Muscle of arm (tissue), 12 donors: ENCODE measurements around the gene VIM. TPM values are rescaled to one million over a fixed set of nuclear protein-coding genes. Genes with fewer than 3 reads are reported as not detected.

Experiments used
- DNase-seq: peaks from one replicate; pipeline ENCODE4 v3.0.0-alpha.2; 2013
- polyA plus RNA-seq, 12 donors: library from polyadenylated mRNA; unstranded; fragments of 120-200 nt; gene quantifications; one replicate each; pipeline ENCODE4 v1.2.1, GENCODE V29; 2013; ENCODE audit not compliant: insufficient read length in 12 of 12

Gene VIM
- polyA plus RNA-seq, 12 donors, result 836 to 4,364 (median 2,639) TPM

GRCh38 chr10:17203416-17203815 is 24.6 kb upstream of the VIM start:
- DNase-seq, result no peak

GRCh38 chr10:17206210-17206709 is 21.8 kb upstream of the VIM start:
- DNase-seq, result no peak

GRCh38 chr10:17208476-17208875 is 19.6 kb upstream of the VIM start:
- DNase-seq, result no peak

GRCh38 chr10:17209302-17209701 is 18.7 kb upstream of the VIM start:
- DNase-seq, result no peak

GRCh38 chr10:17209881-17210280 is 18.2 kb upstream of the VIM start:
- DNase-seq, result no peak

GRCh38 chr10:17210361-17210760 is 17.7 kb upstream of the VIM start:
- DNase-seq, result no peak

- no peak for DNase-seq
Observed at GRCh38 chr10:17212802-17213221, 15.2 kb upstream of the VIM start.

- DNase-seq, result no peak
Observed at GRCh38 chr10:17213646-17214349, 14.2 kb upstream of the VIM start.

GRCh38 chr10:17214526-17214925 is 13.5 kb upstream of the VIM start:
- no peak for DNase-seq

GRCh38 chr10:17214971-17215781 is 12.9 kb upstream of the VIM start:
- DNase-seq, result peak; percentile 71

- DNase-seq, result no peak
Observed at GRCh38 chr10:17215782-17216122, 12.3 kb upstream of the VIM start.

- no peak for DNase-seq
Observed at GRCh38 chr10:17216217-17216900, 11.7 kb upstream of the VIM start.

- DNase-seq, result no peak
Observed at GRCh38 chr10:17216901-17217395, 11.1 kb upstream of the VIM start.

- no peak for DNase-seq
Observed at GRCh38 chr10:17217631-17218232, 10.3 kb upstream of the VIM start.

- no peak for DNase-seq
Observed at GRCh38 chr10:17219024-17219423, 9.0 kb upstream of the VIM start.

- no peak for DNase-seq
Observed at GRCh38 chr10:17220652-17221100, 7.4 kb upstream of the VIM start.

GRCh38 chr10:17222329-17222728 is 5.7 kb upstream of the VIM start:
- no peak for DNase-seq

GRCh38 chr10:17225808-17226207 is 2.2 kb upstream of the VIM start:
- DNase-seq, result no peak

- DNase-seq, result no peak
Observed at GRCh38 chr10:17226891-17227303, 1.1 kb upstream of the VIM start.

GRCh38 chr10:17227367-17228090 is 512 bp upstream of the VIM start:
- DNase-seq, result peak; percentile 49
